Hematopoietic multipotent progenitor cell treated with erythropoietin and hydrocortisone succinate and interleukin-3 and kit ligand, for 8 days (in vitro differentiated cells): ENCODE results near the gene IFT74.

Experiments
- DNase-seq: peaks from one replicate; pipeline ENCODE4 v3.0.0-alpha.2; 2015

Gene IFT74

DNA sequence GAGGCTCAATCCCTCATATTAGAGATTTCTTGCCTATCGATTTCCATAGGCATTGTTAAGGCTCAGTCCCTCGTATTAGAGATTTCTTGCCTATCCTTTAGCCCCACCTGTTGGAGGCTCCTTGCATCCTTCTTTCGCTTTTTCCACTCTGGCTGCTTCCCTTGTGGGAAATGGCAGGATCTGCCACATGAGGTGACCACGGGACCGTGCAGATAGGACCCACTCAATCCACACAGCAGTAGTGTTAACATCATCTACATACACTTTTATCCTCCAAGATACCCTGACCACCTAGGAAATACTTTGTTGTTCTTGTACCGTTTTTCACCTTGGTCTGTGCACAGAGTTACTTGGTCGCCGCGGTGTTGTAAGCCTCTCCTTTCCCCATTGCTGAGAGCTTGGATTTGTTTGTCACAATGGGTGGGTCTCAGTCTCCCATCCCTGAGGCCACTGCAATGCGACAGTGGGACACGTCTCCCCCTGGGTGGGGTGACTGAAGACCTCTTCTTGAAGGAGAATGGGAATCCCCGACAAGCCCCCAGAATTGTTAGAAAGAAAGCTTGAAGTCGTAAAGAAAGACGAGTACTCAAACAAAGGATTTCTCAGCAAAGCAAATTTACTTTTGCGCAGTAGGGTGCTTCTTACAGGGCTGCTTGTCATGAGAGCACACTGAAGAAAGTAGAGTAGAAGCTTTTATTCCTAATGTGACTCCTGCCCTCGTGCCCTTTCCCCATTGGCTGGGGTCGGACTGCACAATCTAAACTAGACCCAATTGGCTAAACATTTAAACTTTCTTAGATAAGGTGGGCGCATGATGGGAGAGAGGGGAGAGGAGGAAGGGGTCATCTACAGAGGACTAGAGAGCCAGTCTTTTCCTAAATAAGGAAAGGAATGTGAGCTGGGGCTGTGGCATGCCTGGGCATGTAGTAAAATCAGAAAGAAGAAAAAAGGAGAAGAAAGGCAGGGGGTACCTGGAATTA is 19.8 kb downstream of the IFT74 start:
- peak; percentile 74 for DNase-seq

DNA sequence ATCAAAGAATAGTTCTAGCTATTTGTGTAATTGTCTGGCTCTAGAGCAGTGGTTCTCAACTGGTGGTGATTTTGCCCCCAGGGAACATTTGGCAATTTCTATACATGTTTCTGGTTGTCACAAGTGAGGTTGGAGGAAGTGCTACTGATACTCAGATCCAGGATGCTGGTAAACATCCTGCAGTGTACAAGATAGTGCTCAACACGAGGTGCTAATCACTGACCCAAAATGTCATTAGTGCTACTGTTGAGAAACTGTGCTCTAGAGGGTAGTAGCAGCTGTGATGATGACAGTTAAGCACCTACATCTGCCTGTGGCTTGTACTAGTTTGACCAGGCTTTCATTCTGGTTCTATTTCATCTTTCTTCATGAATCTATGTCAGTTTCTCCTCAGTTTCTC is 27.1 kb downstream of the IFT74 start:
- no peak for DNase-seq

DNA sequence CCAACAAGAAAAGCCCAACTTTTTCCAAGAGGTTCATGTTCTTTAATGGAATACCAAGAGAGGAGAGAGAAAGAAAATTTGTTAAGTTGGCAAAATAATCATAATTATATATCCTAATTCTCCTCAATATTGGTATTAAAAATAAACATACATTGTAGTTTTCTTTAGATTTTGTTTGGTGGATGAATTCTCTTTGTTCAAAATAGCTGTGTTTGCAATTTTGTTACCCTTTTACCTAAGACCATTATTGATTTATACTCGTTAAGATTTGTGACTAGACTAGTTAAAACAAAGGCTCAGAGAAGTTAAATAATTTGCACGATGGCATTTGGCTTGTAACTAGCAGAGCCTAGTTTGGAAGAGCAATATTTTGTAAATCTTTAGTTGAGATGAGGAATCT is 39.6 kb downstream of the IFT74 start:
- no peak for DNase-seq

DNA sequence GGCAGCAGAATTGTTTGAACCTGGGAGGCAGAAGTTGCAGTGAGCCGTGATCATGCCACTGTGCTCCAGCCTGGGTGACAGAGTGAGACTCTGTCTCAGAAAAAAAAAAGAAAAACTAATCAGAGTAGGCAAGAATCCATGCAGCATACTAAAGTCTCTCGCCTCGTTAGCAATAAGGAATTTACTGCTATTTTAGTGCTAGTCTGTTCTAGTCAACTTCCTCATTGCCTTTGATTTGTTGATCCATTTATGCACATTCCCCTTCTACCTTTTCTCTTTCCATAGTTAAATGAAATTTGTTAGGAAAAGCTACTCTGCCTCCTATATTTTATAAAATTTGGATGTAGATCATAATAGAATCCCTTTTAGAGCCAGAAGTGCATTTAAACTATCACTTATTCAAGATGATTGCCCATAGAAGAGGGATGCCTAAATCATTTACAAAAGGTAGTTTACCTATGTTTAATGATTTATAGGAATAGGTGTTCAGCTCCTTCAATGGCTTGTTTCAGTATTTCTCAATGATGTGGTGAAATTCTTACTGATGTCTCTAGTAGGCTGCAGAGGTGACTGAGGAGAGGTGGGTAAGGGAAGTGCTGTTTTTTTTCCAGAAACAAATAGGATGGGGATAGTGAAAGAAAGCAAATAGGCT is 47.3 kb downstream of the IFT74 start:
- no peak for DNase-seq

DNA sequence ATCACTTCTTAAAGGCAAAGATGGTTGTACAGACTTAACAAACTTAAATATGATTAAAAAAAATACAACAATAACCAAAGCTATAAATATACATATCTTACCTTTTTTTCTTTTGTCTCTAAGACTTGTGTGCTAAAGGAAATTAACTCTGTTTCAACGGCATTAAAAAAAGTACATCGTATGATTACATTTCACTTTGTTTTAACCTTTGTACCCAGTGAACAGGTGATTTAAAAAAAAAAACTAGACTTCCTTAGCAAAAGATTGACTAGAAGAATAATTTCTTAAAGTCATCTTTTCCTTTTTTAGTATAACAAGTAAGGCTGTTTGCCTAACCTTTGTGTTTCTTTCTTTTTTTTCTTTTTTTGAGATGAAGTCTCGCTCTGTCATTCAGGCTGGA is 49.3 kb downstream of the IFT74 start, which contains the start of gene LRRC19:
LRRC19 (minus strand) TSS at position 182 of the 400 bp plus-strand sequence. CDS start 5,978 bp downstream, outside the sequence.
- no peak for DNase-seq

DNA sequence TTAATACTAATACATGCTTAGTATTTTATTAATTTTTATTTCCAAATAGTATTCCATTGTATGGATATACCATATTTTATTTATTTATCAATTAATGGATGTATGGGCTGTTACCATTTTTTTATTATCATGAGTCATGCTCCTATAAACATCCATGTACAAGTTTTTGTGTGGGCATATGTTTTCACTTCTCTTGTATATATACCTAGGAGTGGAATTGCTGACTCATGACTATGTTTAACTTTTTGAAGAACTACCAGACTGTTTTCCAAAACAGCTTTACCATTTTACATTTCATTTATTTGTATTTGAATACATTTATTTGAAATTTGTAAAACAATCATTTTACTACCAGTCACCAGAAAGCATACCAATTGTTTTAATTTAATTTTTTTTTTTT is 63.4 kb downstream of the IFT74 start:
- DNase-seq = peak; percentile 5

DNA sequence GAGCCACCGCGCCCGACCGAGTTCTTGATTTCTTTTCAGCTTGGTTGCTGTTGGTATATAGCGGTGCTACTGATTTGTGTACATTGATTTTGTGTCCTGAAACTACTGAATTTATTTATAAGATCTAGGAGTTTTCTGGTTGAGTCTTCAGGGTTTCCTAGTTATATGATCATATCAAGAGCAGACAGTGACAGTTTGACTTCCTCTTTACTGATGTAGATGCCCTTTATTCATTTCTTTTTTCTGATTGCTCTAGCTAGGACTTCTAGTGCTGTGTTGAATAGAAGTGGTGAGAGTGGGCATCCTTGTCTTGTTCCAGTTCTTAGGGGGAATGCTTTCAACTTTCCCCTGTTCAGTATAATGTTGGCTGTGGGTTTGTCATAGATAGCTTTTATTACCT is 66.7 kb downstream of the IFT74 start:
- no peak for DNase-seq

DNA sequence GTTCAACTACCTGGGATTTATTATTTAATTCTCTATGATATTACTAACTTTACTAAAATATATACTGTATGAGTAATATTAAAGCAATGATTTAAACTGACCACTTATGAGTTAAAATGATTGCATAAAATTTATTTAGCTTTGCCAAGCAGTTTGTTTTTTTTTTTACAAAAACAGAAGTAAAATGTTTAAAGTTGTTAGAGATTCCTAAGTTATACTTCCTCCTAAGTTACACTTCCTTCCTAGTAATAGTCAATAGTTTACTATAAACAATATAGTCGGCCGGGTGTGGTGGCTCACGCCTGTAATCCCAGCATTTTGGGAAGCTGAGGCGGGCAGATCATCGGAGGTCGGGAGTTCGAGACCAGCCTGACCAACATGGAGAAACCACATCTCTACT is 73.0 kb downstream of the IFT74 start:
- DNase-seq = no peak

DNA sequence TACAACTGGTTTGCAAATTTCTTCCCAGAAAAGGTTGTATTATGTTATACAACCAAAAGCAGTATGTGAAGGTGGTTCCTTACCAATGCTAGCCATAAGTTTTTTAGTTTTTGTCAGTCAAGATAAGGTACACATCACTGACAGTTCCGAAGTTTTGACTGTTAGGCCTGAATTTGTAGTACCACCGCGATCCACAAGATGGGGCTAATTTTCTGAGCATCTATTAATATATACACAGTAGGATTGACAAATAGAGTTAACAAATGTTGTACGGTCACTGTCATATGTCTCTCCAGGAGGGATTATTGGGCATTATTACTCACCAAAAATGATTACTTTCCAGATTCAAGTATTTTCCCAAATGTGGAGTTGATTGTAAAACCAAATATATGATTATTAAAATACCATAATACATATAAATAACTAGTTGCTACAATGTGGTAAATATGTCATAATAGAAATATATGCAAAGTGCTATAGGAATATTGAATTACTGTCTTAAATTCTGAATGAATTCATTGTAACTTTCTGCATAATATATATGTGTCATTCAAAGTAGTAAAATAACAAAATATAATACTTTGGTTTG is 77.7 kb downstream of the IFT74 start:
- peak; percentile 75 for DNase-seq

DNA sequence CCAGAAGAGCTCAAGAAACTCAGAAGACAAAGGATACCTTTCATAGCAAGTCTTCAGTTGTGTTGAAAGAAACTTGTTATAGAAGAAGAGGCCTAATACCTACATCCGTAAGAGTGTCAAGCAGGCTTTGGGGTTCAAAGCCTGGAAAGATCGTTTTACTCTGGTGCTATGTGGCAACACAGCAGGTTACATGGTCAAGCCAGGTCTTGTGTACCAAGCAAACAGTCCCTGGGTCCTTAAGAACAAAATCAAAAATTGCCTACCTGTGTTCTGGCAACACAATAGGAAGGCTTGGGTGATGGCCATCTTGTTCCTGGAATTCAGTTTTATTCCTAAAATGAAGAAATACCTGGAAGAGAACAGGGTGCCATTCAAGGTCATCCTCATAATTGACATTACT is 81.3 kb downstream of the IFT74 start:
- no peak for DNase-seq

DNA sequence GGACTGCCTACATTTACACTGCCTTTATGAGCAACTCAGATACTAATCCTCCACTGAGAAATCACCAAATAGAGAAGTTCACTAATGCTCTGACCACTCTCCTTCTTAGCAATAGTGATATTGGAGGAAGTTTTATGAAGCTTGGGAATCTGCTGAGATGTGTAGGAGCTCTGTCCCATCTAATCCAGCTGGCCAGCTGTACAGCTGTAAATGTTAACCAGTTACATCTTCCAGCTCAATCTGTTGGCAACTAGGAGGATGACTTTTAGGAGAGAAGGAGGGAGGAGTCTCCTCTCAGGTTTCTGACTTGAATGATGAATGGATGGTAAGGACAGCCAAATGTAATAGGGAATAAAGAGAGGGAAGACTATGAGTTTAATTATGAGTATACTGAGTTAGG is 85.5 kb downstream of the IFT74 start:
- no peak for DNase-seq

DNA sequence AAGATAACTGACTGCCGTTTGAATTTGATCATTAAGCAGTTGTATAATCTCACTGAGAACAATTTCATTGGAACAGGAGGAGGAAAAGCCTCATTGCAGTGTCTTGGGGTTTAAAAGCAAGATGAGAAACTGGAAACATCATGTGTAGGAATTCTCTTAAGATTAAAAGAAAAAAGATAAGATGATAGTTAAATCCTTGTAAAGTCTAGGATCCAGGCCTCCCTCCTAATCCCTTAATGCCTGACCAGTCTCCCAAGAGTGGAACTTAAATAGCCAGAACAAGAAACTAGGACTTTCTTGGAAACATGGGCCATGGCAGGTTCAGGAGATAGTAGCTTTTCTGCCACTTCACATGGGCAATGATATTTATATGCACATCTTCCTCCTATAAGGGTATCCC is 86.3 kb downstream of the IFT74 start:
- DNase-seq = no peak

DNA sequence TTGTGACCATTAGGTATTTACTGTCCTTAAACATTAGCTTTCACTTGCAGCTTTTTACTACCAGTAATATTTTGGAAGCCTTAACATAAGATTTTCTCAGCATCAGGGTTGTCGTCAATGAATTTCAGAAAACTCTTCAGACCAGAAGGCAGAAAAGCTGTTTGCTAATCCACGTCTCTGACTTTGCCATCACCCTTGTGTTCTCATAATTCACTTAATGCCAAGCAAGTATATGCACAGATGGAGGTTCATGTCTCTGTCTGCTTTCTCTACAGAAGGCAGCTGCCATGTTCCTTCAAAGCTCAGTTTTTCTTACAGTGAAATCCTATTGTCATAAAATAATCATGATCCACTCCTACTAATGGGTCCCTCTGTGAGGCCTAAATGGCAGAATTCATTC is 87.0 kb downstream of the IFT74 start:
- DNase-seq = no peak

DNA sequence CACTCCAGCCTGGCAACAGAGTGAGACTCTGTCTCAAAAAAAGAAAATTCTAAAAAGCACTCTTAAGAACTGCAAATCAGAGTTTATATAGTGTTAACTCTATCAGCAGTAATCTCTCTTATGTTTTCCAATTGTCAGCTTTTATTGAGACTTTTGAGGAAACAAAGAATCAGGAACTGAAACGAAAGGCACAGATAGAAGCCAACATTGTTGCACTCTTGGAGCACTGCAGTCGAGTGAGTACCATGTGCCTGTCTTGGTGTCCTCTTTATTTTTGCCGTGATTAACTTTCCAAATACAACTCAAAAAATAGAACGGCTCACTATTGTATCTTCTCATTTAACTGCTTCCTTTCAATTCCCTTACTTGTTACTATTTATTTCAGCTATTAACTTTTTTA is 90.9 kb downstream of the IFT74 start:
- no peak for DNase-seq

DNA sequence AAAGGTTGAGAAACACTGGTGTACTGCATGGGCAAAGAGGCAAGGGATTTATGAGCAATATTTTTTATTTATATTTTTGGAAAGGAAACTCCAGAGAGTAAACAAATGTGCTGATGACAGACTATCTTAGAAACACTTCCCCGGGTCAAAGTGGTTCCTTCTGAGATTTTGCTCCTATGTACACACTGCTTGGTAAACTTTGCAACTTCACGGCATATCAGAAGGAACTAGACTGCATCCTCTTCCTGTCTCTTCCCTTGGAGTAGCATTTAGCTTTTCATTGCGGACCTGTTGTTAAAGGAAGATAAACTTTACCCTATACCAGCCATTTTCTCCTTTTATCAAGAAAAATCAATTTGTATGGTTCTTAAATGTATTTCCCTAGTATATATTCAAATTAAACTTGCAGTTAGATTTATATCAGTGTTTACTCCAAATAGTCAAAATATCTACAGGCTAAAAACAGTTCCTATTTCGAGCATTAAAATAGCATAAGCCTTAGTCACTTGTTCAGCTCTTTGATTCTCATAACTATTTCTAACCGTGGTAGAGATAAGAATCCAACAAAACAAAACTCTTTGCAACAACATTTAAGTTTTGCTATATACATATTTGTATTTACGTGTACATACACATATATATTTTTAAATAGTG is 97.3 kb downstream of the IFT74 start:
- peak; percentile 19 for DNase-seq

DNA sequence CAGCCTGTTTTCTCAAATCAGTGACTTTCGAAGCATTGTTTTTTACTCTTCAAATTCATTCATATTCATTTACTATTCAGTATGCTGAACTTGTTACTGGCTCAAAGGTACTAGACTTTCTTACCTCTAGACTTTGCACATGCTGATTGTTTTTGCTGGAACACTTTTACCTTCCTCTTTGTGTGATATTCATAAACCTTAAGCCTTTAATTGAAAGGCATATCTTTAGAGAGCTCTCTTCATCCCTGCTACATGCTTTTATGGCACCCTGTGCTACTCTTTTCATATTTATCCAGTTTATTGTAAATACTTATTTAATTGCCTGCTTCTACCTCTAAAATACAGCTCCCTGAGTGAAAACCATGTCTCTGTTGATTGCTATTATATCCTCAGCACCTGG is 97.9 kb downstream of the IFT74 start:
- no peak for DNase-seq

DNA sequence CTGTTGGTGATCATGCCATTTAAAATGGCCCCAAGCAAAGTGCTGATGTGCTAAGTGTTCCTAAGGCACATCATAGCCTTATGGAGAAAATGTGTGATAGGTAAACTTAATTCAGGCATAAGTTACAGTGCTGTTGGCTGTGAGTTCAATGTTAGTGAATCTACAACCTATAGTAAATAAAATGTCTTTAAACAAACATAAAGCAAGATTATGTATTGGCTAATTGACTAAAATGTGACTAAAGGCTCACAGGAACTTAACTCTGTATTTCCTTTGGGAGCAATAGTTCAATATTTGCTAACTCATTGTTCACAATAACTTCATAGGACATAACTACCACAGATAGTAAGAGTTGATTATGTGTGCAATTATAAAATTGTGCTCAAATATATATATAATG is 98.6 kb downstream of the IFT74 start:
- DNase-seq = no peak

DNA sequence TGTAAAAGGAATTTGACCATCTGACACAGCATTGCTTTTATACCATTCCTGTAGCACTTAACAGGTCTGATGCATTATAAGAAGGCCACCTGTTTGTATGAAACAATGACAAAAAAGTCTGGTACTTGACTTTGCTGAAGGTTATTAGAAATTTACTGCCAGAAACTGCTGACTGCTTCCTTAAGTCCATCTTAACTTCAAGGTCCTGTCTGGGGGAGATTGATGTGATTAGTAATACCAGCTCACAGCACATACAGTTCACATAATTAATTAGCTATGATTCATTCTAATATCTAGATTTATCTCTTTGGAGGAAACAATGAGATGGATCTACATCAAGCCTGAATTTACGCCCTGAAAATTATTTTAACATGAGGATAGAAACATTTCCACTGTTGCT is 103.2 kb downstream of the IFT74 start:
- DNase-seq = peak; percentile 9

DNA sequence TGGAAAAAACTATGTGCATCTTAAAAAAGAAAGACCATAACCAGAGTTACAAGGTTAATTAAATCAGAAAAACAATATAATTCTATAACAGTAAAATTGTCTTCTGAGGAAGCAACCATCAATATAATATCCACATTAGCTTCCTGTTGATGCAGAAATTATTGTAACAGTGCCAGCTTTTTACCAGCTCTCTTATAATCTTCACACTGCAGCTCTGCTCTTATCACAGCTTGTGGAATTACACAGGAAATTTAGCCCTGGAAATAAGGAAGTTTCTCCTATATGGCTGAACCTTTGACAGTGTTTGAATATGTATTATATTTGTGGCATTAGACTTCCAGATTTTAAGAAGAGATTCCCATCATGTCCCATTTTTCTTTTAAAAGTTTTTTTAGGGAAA is 103.7 kb downstream of the IFT74 start:
- peak; percentile 61 for DNase-seq

DNA sequence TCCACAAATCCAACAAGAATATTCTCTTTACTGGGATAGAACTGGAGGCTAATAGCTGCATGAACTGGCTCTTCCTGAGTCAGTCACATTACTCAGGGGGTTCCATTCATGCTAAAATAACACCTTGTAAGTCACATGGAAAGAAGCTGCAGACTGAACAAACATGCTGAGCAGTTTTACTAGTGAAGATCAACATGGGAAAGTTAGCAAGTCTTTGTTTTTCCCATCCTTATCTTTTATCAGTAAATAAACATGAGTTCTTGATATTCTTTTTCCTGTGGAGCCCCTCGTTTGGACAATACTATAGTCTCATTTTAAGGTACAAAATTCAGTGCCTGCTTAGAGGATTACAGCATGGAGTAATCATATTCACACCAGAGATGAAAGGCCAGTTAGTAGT is 109.1 kb downstream of the IFT74 start:
- no peak for DNase-seq

DNA sequence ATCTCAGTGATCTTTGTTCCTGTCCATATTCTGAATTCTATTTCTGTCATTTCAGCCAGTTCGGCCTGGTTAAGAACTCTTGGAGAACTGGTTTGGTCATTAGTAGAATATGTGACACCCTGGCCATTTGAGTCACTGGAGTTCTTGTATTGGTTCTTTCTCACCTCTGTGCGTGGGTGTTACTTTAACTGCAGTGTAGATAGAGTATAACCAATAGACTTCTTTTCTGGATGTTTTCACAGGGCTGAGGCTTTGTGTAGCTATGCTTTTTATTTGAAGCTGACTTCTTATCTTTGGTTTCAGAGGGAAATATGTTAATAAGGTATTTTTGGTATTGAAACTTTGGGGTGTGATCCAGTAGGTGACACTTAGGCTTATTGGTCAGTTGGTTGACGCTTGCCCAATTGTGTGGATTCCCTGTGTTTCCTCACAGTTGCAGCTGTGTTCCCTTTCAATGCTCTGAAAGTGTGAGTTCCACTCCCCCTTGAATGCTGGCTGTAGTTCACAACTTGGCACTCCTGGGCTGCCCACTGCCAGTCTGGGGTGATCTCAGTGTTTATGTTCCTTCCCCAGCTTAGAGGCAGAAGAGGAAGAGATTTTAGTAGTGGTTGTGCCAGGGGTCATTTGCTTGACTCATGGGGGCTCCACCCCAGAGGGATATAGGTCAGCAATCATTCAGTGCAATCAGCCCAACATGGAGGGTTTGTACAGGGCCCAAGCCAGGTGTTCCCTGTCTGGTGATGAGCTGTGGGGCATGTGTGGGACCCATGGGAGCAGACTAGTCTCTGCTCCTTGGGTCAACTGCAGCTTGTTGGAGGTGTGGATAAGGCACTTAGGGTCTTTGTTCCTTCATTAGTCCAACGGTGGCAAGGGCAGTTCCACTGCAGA is 117.9 kb downstream of the IFT74 start:
- DNase-seq = no peak

DNA sequence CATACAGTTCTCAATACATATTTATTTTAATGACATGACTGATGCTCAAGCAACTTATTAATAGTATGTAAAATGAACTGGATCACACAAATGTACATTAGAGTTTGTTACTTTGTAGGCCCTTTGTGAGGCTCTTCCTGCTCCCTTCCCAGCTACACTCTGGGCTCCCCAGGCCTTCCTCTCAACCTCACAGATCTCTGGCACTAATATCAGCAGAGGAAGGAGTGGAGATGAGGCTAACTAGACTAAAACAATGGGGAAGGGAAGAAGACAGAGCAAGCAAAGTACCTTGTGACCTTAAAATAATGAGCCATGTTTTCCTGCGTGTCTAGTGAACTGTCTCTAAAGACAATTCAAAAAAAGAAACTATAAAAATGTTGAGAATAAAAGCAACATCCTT is 122.5 kb downstream of the IFT74 start:
- no peak for DNase-seq
